ENCODE results near the gene GSPT1. TPM values are rescaled to one million over a fixed set of nuclear protein-coding genes. Genes with fewer than 3 reads are reported as not detected.
"Not testable (repeated sequence)": the region's sequence is repeated elsewhere in the genome, so short reads cannot be mapped to it uniquely, and the experiment has no call there.

The GSPT1 gene
- polyA plus RNA-seq, 10 donors, result 75.5 to 113 (median 88.2) TPM

DNA sequence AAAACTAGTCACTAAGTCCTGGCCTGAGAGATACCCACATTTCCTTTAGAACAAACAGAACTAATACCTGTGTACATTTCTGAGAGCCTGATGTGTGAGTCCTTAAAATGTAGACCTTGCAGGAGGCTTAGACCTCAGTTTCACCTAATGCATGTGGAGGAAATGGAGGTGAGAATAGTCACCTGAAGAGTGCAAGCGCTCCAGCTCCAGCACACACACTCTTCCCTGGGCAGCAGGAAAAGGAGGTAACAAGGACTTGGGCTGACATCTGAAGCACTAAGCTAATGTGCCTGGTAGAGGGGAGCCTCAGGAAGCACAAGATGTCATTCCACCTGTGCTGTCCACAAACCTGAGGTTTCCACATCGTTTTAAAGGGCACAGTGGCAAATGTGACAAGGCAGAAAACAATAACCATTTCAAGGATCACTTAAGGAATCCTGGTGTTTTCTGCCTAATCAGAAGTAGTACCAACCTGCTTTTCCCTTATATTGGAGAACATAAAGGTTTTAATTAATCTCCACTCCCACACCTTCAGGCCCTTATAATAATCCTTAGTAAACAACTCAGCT is 47.3 kb downstream of the GSPT1 start:
- DNase-seq, result no peak

DNA sequence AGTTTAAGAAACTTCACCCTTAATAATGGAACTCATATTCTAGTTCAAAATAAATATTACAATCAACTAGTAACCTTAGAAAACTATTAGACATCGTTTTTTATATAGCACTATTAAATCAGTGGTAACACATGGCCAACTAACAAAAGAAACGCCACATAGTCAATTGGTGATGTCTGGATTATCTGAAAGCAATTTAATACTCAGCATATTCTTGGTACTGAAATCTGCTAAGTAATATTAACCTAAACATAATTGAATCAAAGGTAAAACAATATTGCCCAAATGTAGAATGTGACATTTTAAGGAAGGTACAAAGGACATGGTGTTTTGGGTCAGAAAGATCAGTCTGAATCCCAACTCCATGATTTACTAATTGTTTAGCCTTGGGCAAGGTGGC is 53.3 kb downstream of the GSPT1 start:
- DNase-seq, result no peak

DNA sequence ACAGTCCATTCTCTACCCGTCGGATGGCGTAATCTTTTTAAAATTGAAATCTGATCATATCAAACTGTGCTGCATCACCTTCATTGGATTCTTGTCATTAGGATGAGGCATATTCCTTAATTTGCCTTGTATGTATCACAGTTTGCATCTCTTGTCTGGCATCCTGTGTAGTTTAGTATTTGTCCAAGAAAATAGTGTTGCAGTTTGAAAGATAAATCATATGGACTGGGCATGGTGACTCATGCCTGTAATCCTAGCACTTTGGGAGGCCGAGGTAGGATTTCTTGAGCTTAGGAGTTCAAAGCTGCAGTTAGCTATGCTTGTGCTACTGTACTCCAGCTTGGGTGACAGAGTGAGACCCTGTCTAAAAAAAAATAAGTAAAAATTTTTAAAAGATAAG is 58.6 kb downstream of the GSPT1 start:
- DNase-seq, result no peak

DNA sequence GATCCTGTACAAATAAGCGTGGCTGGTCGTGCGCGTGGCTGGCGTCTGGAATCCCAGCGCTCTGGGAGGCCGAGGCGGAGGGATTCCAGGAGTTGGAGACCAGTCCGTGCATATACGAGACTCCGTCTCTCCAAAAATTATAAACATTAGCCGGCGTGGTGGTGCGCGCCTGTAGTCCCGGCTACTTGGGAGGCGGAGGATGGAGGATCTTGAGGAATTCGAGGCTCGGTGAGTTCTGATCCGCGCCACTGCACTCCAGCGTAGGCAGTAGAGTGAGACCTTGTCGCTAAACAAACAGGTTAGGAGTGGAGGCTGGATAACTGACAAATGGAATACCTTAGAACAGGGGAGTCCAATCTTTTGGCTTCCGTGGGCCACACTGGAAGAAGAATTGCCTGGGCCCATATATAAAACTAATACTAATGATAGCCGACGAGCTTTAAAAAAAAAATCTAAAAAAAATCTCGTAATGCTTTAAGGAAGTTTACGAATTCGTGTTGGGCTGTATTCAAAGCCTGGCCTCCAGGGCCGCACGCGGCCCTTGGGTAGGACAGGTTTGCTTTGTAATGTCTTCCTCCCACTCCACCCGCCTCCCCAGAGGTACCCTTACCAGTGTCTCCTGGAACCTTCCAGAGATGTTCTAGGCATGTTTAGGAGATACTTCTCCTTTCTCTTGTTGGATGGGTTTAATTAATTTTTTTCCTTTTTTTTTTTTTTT is 63.5 kb downstream of the GSPT1 start:
- no peak for DNase-seq

DNA sequence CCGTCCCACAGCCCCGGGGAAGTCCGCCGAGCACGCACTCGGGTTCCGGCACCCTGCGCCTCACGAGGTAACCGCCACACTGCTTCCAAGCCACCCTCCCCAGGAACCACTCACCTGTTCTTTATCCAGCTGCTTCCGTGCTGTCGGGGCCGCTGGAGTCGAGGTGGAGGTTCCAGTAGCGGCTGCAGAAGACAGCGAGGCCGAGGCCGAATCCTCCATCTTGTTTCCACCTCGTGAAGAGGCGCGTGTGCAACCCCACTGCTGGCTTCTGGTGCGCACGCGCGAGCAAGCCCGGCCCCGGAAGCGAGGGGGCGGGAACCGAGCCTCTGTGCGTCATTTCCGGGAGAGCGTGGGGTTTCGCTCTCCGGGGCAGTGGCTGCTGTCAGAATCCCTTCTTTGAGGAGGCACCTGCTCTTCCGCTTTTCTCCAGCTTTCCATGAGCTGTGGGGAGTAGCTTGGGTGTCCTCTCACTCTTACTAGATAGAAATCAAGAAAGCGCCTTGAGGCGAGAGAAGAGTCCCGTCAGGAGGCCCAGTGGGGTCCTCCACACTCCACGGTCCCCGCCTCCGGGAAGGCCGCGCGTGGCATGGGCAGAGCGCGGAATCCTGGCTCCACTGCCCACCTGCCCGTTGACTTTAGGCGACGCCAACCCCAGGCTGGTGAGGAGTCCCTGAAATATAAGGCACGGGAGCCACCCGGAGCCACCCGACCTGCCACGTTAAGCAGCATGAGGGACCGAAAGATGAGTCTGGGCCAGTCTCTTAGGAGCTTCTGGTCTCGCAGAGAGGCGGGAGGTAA is 64.3 kb downstream of the GSPT1 start, which contains the start of gene RSL1D1:
Gene RSL1D1 (minus strand): TSS at position 249 of the 798 bp plus-strand sequence. CDS start 30 bp downstream, at position 219.
- DNase-seq, result peak; percentile 95 to 98 (median 97)

DNA sequence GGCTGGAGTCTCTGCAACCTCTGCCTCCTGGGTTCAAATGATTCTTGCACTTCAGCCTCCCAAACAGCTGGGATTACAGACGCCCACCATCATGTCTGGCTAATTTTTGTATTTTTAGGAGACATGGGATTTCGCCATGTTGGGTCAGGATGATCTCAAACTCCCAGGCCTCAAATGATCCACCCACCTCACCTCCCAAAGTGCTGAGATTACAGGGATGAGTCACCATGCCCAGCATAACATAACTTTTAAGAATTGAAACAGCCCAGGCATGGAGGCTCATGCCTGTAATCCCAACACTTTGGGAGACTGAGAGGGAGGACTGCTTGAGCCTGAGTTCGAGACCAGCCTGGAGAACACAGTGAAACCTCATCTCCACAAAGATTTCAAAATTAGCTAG is 66.9 kb downstream of the GSPT1 start:
- DNase-seq, result no peak

DNA sequence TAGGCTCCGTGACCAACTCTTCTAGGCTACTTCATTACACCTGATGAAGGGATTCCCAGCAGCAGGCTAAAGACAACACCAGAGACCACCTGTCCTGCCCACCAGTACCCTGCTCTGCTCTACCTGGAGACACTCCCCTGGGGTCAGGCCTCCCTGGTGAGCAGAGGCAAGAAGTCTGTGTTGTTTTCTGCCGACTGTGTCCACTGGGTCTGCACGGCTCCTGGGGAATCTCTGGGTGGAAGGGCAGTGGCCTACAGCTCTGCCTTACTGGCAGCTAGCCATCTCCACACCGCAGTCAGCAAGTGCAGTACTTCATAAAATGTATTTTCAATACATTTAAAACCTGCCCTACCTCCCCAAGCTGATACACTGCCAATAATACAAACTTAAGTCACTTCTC is 71.3 kb downstream of the GSPT1 start:
- DNase-seq, result no peak

DNA sequence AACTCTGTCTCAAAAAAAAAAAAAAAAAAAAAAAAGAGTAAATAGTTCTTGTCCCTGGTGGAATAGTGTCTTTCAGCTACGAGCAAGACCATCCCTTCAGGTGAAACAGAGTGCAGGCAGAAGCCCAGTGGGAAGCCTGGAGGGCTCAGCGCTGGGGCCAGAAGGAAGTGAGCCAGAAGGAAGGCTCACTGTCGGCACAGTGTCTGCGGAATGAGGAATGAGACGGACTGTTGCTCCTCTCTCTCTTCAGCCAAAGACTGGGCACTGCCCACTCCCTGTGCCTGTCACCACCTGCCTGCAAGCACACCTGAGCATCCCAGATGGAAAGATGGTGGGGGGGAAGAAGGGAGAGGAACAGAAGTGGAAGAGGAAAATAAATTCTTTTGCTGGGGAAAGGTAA is 71.9 kb downstream of the GSPT1 start:
- DNase-seq, result no peak

DNA sequence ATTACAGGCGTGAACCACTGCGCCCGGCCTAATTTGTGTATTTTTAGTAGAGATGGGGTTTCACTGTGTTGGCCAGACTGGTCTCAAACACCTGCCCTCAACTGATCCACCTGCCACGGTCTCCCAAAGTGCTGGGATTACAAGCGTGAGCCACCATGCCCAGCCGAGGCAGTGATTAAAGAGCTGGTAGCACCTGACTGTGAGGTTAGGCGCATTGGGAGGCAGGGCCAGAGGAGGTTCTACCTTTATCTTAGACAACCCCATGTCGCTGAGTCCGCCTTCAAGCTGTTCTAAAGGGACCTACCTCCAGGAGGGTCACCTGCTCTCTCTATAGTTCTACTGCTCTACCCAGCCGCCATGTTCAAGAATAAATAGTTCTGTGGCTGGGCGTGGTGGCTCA is 72.5 kb downstream of the GSPT1 start:
- no peak for DNase-seq

DNA sequence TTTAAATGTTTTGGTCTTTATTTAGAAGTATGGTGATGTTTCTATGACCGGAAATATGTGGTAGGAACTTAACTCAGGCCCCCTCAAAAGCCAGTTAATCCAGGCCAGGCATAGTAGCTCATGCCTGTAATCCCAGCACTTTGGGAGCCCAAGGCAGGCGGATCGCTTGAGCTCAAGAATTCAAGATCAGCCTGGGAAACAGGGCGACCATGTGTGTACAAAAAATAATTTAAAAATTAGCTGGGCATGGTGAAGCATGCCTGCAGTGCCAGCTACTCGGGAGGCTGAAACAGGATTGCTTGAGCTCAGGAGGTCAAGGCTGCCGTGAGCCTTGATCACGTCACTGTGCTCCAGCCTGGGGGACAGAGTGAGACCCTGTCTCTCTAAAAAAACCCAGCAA is 74.7 kb downstream of the GSPT1 start:
- no peak for DNase-seq

DNA sequence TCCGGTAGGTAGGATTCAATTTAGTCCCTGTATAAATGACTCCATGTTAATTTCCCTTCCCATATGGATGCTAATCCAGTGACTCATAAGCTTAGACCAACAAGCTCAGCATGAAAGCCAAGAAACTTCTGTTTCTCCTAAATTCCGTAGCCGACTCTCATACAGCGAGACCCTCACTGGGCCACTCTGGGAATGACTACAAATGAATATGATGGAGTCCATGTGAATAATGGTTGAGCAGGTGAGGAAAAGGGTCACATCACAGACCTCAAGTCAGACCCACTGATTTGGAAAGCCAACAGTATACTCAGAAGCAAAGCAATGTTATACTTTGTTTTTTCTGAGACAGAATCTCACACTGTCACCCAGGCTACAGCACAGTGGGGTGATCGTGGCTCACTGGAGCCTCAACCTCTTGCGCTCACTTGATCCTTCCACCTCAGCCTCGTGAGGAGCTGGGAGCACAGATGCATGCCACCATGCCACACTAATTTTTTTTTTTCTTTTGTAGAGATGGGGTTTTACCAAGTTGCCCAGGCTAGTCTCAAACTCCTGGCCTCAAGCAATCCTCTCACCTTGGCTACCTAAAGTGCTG is 79.0 kb downstream of the GSPT1 start:
- DNase-seq, result peak in 1 of 3 donors; percentile 79

DNA sequence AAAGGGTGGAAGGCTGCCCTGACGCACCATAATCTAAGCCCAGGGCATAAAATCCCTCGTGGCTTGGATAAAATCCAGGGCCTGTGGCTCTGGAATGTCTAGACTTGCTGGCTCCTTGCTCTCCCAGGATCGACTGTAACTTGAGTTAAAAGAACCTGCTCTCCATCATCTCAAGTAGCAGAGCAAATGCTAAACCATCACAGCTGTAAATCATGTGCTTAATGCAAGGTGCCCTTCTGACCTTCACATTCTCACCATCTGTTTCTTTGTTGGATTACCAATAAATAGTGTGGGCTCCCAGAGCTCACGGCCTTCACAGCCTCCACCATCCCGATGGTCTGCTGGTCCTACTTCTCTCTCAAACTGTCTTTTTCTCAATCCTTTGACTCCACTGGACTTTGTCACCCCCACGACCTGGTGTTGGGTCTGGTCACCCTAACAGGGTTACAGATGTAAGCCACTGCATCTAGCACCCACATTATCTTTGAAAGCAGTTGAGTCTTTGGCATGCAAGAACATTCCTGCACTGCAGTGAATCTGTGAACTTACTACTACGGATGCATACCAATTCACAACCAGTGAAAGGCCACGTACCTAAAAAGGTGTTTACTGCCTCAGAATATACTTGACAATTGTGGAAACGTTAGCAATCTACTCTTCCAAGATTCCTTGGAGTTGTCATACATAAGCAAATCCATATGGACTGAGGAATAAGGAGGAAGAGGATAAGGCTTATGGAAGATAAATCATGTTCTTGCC is 79.7 kb downstream of the GSPT1 start:
- peak in 1 of 3 donors; percentile 43 for DNase-seq

DNA sequence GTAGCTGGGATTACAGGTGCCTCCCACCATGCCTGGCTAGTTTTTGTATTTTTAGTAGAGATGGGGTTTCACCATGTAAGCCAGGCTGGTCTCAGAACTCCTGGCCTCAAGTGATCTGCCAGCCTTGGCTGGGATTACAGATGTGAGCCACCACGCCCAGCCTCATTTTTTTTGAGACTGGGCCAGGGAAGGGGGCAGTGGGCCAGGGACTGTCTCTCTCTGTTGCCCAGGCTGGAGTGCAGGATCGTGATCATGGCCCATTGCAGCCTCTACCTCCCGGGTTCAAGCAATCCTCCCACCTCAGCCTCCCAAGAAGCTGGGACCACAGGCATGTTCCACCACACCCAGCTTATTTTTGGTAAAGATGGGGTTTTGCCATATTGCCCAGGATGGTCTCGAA is 80.4 kb downstream of the GSPT1 start:
- DNase-seq, result no peak

DNA sequence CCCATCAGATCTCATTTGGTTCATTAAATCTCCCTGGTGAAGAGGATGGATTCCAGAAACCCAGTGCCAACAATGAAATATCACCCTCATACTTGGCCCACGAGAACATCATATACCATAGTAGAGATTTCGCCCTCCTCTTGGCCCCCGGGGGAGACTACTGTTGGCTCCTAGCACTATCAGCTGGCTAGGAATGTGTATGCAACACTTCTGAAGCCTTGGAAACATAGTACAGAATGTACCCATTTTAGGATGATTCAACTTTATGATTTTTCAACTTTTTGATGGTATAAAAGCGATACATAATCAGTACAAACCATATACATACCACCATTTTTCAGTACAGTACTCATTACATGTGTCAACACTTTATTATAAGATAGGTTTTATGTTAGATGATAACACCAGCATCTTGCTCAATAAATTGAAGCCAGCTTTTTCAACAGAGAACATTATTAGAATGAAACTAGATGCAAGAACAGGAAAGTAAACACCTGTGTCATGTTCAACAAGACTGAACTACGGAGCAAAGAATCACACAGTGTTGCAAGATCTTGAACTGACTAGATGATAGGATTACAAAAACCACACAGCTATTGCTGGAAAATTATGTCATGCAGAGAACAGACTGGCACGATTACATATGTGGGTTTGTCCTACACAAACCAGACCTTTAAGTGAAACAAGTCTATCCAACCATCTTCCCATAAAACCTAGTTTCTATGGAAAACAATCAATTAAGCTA is 81.6 kb downstream of the GSPT1 start:
- DNase-seq, result peak in 1 of 3 donors; percentile 17

DNA sequence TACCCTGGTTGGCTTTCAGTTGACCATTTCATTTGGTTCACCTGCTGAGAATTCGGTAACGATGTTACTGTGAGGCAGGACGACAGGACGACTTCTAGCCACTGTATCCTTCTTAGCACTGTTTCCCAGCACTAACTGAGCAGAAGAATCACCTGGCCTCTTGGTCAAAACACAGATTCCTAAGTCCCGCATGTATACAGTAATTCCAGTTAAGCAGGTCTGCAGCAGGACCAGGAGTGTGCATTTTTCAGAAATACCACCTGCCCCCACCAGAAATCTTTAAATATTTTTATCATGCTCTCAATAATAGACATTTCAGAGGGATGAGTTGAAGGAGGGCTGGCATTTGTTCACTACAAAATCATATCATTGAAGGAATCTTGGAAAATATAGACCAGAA is 87.1 kb downstream of the GSPT1 start:
- no peak for DNase-seq

DNA sequence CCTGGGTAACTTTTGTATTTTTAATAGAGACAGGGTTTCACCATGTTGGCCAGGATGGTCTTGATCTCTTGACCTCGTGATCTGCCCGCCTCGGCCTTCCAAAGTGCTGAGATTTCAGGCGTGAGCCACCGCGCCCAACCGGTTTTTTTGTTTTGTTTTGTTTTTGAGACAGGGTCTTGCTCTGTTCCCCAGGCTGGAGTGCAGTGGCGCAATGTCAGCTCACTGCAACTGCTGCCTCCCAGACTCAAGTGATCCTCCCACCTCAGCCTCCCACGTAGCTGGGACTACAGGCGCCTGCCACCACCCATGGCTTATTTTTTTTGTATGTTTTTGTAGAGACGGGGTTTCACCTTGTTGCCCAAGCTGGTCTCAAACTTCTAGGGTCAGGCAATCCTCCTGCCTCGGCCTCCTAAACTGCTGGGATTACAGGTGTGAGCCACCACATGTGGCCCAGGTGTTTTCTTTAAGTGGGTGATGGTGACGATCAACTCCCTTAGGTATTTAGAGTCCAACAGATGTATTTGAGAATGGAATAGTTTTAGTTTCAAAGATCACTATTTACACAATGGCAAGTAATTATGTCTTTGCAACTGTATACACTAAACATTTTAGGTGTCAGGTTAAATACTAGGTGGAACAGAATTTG is 90.1 kb downstream of the GSPT1 start:
- DNase-seq, result not testable (repeated sequence)

DNA sequence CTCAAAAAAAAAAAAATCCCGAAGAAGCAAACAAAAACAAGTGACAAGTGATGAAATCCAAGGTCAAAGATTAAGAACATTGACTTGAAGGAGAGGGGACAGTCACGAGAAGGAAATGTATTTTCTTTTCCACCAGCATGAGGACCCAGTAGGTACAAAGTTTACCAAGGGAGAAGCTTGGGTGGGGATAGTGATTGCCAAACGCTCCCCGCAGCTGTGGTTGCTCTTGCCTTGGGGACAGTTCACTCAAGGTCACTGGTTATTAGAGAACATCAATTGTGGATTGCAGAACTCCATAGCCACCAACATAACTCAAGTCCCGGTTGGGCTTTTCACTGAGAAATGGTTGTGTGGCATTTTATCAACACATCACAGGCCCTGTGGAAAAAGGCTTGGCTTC is 91.4 kb downstream of the GSPT1 start:
- no peak for DNase-seq

DNA sequence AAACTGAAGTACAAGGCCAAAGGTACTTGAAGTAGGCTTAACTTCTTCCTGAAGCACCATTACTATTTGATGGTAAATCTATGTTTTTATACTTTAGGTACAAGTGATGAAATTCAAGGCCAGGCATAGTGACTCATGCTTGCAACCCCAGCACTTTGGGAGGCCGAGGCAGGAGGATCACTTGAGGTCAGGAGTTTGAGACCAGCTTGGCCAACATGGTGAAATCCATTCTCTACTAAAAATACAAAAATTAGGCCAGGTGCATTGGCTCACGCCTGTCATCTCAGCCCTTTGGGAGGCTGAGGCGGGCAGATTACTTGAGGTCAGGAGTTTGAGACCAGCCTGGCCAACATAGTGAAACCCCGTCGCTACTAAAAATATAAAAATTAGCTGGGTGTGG is 92.1 kb downstream of the GSPT1 start:
- not testable (repeated sequence) for DNase-seq

DNA sequence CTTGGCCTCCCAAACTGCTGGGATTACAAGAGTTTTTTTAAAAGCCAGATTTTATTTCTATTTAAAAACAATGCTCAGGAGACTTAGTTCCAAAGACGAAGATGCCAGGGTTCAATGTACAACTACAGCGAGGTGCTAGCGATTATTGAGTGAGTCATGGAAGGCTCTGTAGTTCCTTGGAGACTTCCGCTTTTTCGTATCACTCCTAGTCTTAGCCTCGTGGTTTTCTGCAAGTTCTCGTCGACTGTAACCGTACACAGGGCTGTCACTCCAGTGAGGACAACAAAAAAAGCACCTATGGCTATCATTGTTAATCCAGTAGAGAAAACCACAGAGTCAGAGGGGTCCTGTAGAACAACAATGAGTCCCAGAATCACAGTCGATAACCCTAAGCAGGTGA is 96.0 kb downstream of the GSPT1 start:
- DNase-seq, result no peak

DNA sequence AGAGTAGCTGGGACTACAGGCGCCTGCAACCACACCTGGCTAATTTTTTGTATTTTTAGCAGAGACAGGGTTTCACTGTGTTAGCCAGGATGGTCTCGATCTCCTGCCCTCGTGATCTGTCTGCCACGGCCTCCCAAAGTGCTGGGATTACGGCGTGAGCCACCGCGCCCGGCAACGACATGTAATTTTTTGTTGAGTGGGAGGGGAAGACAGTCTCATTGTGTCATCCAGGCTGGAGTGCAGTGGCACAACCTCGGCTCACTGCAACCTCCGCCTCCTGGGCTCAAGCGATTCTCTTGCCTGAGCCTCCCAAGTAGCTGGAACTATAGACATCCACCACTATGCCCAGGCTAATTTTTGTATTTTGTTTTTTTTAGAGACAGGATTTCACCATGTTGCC is 96.8 kb downstream of the GSPT1 start:
- DNase-seq, result not testable (repeated sequence)
